Stimulated activated CD8-positive, alpha-beta memory T cell treated with anti-CD3 and anti-CD28 coated beads, Interleukin-4, amount 100 ng/mL, for 4 hours (primary cell): Measurements from ENCODE around the gene KLHL35.

Source experiments
- DNase-seq, 2 donors: peaks; one replicate each; pipeline ENCODE4 v3.0.0-alpha.2; 2020; ENCODE audit warnings: low read depth in 2 of 2, low spot score in 1 of 2

Gene KLHL35

DNA sequence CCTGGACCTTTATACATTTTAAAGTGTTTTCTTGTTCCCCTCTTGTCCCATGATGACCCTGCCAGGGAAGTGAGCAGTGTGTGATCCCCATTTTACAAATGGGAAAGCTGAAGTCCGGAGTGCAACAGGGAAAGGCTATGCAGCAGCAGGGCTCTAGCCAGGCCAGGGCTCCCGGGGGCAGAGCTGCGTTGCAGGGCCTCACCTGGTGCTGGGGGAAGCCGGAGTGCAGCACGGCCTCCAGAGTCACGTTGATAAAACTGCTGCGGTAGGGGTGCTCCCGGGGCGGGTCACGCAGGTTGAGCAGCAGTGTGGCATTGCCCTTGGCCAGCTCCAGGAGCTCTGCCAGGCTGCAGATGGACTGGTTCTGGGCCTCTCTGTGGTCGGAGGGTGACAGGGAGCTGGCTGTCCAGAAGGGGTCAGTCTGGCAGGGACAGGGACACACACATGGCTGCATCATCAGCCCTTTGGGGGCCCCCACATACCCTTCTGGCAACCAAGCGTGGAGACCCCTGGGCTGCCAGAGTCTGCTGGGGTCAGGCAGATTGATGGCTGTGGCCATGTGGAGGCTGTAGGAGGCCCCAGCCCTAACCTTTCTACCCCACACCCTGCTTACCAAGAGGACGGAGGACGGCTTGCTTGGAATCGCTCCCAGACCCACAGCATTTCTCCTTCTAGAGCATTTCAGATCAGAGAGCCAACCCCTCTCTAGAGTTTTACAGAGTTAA lies 9.3 kb upstream of the KLHL35 start:
- no peak for DNase-seq

- no peak for DNase-seq
Observed at GRCh38 chr11:75441804-75442132, 8.8 kb upstream of the KLHL35 start.

GRCh38 chr11:75440960-75441803 lies 8.2 kb upstream of the KLHL35 start:
- DNase-seq, result no peak

DNA sequence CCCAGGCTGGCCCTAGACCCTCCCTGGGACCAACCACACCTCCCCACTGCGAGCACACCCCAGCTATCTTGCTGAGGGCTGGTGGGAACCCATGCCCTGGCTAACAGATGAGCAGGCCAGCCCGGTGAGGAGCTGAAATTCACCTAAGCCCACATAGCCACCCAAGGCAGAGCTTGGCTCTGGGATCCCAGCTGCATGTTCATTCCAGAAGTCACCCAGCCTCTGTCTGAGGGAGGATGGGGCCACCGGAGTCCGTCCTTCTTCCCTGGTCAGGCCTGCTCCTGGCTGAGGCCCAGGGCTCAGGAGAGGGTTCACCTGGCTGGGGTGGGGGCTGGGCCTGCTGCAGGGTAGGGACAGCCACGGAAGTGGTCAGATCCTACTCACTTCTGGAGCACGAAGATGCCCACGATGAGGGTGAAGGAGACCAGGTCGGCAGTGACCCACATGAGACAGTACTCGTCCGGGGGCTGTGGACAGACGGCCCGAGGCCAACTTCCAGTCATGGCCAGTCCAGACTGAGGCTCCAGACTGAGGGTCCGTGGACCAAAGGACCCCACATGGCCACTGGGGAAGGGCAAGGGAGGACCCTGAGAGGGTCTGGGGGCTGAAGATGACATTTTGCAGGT lies 6.6 kb upstream of the KLHL35 start:
- DNase-seq, result no peak

DNA sequence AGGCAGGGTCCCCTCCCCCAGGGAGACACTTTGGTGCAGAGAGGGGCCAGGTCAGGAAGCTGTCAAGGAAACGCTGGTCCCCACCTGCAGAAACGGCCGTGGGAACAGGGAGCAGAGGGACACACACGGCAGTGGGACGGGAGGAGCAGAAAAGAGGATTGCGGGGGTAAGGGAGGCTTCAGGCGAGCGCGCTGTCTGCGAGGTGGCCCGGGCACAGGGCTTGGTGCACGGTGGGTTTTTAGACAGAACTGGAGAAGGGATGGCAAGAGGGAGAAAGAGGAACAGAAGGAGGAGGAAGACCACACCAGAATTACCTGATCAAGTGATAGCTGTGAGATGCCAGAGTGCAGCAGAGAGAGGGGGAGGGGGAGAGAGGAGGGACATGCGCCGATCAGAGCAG lies 6.0 kb upstream of the KLHL35 start:
- DNase-seq, result no peak

DNA sequence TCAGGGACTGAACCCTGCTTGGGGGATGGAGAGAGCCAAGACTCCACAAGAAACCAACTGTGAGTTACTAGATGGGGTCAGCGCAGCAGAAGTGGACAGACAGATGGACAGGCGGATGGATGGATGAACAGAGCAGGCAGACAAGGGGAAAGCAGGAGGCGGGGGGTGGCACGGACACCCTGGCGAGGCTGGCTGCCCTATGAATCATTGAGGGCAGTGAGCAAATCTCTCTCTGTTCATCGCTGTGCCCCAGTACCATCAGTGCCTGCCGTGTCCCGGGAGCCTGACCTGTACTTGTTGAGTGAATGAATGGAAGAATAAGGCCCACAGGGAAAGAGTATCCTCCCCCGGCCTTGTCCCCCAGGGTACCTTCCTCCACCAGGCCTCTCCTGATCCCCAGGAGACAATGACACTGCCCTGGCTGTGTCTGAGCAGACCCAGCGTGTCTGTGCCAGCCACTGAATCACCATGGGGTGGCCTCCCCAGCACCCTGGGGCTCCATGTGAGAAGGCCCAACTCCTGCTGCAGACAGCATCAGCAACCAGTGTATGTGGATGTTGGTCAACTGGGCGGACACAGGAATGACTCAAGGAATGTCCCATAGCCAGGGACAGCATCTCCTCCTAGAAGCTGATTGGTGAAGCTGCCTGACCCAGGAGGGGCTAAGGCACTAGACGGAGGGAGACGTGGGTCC lies 5.1 kb upstream of the KLHL35 start:
- no peak for DNase-seq

DNA sequence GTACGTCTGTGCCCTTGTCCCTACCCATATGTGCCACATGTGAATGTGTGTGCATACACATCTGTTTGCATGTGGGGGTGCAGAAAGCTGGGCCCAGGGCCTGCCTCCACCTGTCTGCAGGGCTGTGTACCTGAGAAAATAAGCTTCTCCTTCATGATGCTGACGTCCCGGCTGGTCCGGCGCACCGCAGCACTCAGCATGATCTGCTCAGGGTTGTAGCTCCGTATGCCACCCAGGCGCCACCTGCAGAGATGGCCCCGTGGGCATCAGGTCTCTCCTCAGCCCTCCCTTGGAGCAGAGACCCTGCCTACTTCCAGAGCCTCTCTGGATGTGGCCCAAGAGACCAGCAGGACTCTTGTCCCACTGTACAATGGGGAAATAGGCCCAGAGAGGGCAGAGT lies 3.8 kb upstream of the KLHL35 start:
- DNase-seq, result no peak

GRCh38 chr11:75435571-75435925 lies 2.5 kb upstream of the KLHL35 start:
- no peak for DNase-seq

GRCh38 chr11:75434886-75435570 lies 2.0 kb upstream of the KLHL35 start:
- DNase-seq, result no peak

DNA sequence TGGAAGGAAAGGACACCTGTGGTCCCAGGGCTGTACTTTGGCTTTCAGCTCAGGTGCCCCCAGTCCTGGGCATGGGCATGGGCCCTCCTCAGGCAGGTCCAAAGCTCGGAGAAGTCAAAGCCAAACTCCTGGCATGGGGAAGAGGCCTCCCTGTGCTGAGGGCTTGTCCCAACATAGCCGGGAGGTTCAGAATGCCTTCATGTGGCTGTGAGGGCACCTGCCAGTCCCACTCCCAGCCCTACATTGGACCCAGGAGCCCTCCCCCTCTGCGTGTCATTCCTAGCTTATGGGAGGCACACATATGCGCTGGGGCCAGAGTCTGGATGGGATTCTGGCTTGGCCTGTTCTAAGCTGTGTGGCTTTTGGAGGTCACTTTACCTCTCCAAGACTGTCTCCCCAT lies 1.0 kb upstream of the KLHL35 start:
- DNase-seq, result no peak

- DNase-seq, result no peak
Observed at GRCh38 chr11:75433443-75433842, 440 bp upstream of the KLHL35 start.

- no peak for DNase-seq
Observed at GRCh38 chr11:75431533-75432525, 1.2 kb downstream of the KLHL35 start.

- DNase-seq, result no peak
Observed at GRCh38 chr11:75430714-75431532, 2.1 kb downstream of the KLHL35 start.

DNA sequence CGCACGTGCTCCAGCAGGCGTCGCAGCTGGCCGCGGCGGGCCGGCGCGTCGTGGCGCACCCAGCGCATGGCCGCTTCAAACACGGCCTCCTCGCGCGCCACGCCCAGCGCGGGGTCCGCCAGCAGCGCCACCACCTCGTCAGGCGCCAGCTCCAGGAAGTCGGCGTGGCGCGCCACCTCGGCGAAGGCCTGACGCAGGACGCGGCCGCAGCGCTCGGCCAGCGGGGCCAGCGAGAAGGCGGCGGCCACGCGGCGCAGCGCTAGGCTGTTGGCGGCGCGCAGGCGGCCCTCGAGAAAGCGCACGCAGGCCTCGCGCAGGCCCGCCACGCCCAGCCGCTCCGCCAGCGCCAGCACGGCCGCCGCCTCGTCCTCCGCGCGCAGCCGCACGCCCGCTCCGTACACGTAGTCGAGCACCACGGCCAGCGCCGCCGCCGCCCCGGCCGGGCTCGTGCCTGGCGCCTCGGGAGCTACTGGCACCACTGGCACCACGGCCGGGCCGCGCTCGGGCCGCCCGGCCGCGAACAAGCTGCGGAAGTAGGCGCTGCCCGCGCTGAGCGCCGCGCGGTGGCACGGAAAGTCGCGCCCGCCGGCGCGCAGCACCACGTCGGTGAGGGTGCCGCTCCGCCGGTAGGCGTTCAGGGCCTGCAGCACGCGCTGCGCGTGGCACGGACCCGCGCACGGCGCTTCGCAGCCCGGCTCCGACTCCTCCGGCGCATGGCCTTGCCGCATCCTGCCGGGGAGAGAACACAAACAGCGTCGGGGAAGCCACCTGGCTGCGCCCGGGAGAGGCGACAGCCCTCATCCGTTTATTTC lies 2.9 kb downstream of the KLHL35 start:
- peak; percentile 11 to 18 for DNase-seq

DNA sequence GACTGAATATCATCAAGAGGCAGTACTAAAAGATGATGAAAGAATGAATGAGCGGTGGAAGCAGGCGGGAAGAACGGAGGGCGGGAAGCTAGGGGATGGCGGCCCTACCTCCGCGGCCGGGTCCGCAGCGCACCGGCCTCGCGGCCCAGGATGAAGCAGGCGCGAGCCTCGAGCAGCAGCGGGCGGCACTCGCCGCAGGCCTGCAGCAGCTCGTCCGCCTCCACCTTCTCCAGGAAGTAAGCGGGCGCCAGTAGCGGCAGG lies 3.4 kb downstream of the KLHL35 start:
- DNase-seq, result no peak

GRCh38 chr11:75428989-75429640 lies 3.9 kb downstream of the KLHL35 start:
- DNase-seq, result no peak

DNA sequence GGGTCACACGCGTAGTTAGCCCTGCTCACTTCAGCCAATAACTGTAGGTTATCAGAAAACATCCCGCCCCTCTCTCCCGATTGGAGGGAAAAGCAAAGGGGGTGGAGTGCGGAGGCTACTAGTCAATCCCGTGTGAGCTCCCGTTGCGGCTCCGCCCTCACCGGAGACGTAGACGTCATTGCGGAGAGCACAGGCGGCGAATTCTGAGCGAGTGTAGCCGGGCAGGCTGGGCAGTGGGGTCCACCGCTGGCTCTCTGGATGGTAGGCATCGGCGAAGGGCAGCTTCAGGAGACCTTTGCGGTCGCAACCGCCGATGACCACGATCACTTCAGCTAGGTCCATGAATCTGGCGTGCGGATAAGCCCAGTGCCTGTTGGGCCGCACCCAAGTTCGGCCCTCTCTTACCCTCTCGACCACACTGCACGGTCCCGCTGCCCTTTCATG lies 4.7 kb downstream of the KLHL35 start:
- DNase-seq, result peak; percentile 30 to 46

DNA sequence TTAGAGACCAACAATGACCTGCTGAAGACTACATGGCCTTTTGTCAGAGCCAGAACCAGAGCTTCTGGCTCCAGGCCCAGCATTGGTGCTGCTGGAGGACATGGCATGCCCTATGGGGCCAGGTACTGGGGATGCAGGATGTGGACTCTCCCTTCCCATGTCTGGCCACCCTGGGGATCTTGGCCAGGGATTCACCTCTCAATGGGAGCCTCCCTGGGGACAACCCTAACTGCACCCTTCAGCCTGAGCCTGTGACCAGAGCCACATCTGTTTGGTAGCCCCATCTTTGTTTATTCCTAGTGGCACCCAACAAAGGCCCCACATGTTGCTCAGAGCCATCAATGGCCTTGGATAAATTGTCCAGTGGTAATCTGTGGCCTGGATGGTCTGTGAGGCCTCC lies 5.8 kb downstream of the KLHL35 start:
- no peak for DNase-seq
